Fibroblast of skin of left biceps (primary cell): ENCODE measurements around the gene COL8A1.
A peak's percentile ranks its signal among the peaks of the same experiment; 100 is the strongest.

Experiments used
- DNase-seq, 2 experiments: peaks; one replicate each; pipeline ENCODE4 v3.0.0-alpha.2; 2013; ENCODE audit warnings: low read depth in 2 of 2

COL8A1 gene

GRCh38 chr3:99639579-99639978, 1.2 kb downstream of the COL8A1 start:
- DNase-seq, result no peak

GRCh38 chr3:99640214-99640851, 1.9 kb downstream of the COL8A1 start:
- DNase-seq, result no peak

- DNase-seq, result no peak
Observed at GRCh38 chr3:99641480-99641879, 3.1 kb downstream of the COL8A1 start.

GRCh38 chr3:99641982-99642381, 3.6 kb downstream of the COL8A1 start:
- DNase-seq, result no peak

- DNase-seq, result no peak
Observed at GRCh38 chr3:99644017-99644416, 5.6 kb downstream of the COL8A1 start.

- no peak for DNase-seq
Observed at GRCh38 chr3:99644746-99645145, 6.4 kb downstream of the COL8A1 start.

GRCh38 chr3:99645277-99646106, 7.1 kb downstream of the COL8A1 start:
- DNase-seq, result no peak

GRCh38 chr3:99646107-99646435, 7.7 kb downstream of the COL8A1 start:
- DNase-seq, result no peak

GRCh38 chr3:99647081-99647480, 8.7 kb downstream of the COL8A1 start:
- no peak for DNase-seq

GRCh38 chr3:99648101-99648500, 9.7 kb downstream of the COL8A1 start:
- no peak for DNase-seq

GRCh38 chr3:99648516-99648915, 10.1 kb downstream of the COL8A1 start:
- DNase-seq, result no peak

GRCh38 chr3:99651531-99651930, 13.1 kb downstream of the COL8A1 start:
- no peak for DNase-seq

- DNase-seq, result no peak
Observed at GRCh38 chr3:99656624-99657023, 18.2 kb downstream of the COL8A1 start.

- DNase-seq, result no peak
Observed at GRCh38 chr3:99658274-99658673, 19.9 kb downstream of the COL8A1 start.

- DNase-seq, result peak; percentile 91 to 93
Observed at GRCh38 chr3:99659032-99659431, 20.6 kb downstream of the COL8A1 start.

- peak in 1 of 2 experiments; percentile 33 for DNase-seq
Observed at GRCh38 chr3:99659951-99660350, 21.6 kb downstream of the COL8A1 start.

GRCh38 chr3:99662838-99663570, 24.6 kb downstream of the COL8A1 start:
- DNase-seq, result no peak

- no peak for DNase-seq
Observed at GRCh38 chr3:99663977-99664376, 25.6 kb downstream of the COL8A1 start.

GRCh38 chr3:99665017-99665416, 26.6 kb downstream of the COL8A1 start:
- no peak for DNase-seq

- no peak for DNase-seq
Observed at GRCh38 chr3:99666201-99666600, 27.8 kb downstream of the COL8A1 start.

- DNase-seq, result no peak
Observed at GRCh38 chr3:99668044-99668443, 29.6 kb downstream of the COL8A1 start.

- no peak for DNase-seq
Observed at GRCh38 chr3:99669879-99670555, 31.6 kb downstream of the COL8A1 start.
